Heart left ventricle (tissue), 16 donors: ENCODE data around the gene KCNQ1. TPM values are rescaled to one million over a fixed set of nuclear protein-coding genes. Genes with fewer than 3 reads are reported as not detected.

Experiments used
- ATAC-seq, 4 donors: fragments of 200-7000 bp; cut with Tn5 transposase; one replicate each; pipeline ENCODE4 v1.9.1; 2020 to 2022; ENCODE audit warnings: moderate library complexity in 4 of 4, mild to moderate bottlenecking in 3 of 4, moderate number of reproducible peaks in 1 of 4
- DNase-seq, 5 donors: peaks; one replicate each; pipeline ENCODE4 v3.0.0-alpha.2; 2020
- H3K27ac ChIP-seq, 12 donors: fragments of 200-600 bp; sonication (generic) in 4 of 12; one replicate each; pipeline versions ENCODE4 v1.5.0 to v1.8.0; 2016 to 2022; ENCODE audit warnings: mild to moderate bottlenecking in 2 of 12
- H3K27me3 ChIP-seq, 9 donors: fragments of 200-600 bp; sonication (generic) in 2 of 9; one replicate each; pipeline versions ENCODE4 v1.5.1 to v1.8.0; 2016 to 2022; ENCODE audit warnings: mild to moderate bottlenecking in 3 of 9
- H3K36me3 ChIP-seq, 9 donors: fragments of 200-600 bp; sonication (generic) in 2 of 9; one replicate each; pipeline versions ENCODE4 v1.5.0 to v1.8.0; 2018 to 2022; ENCODE audit warnings: mild to moderate bottlenecking in 2 of 9
- H3K4me1 ChIP-seq, 12 donors: fragments of 200-600 bp; sonication (generic) in 4 of 12; one replicate each; pipeline versions ENCODE4 v1.5.0 to v1.8.0; 2016 to 2022; ENCODE audit warnings: mild to moderate bottlenecking in 3 of 12
- H3K4me3 ChIP-seq, 12 donors: fragments of 200-600 bp; sonication (generic) in 4 of 12; one replicate each; pipeline versions ENCODE4 v1.5.0 to v1.8.0; 2017 to 2022; ENCODE audit warnings: mild to moderate bottlenecking in 9 of 12, moderate library complexity in 4 of 12
- H3K9me3 ChIP-seq, 12 donors: fragments of 200-600 bp; sonication (generic) in 4 of 12; one replicate each; pipeline versions ENCODE4 v1.5.0 to v1.8.0; 2016 to 2022; ENCODE audit warnings: mild to moderate bottlenecking in 1 of 12
- CTCF ChIP-seq, 12 donors: fragments of 200-600 bp; sonication (generic) in 4 of 12; IDR thresholded peaks; one replicate each; pipeline versions ENCODE4 v1.5.0 to v1.8.0; 2018 to 2022; ENCODE audit warnings: antibody characterized with exemption in 12 of 12, mild to moderate bottlenecking in 5 of 12
- POLR2A ChIP-seq, 2 donors: fragments of 450-650 bp; IDR thresholded peaks; one replicate each; pipeline ENCODE4 v1.6.1; 2017; ENCODE audit warnings: antibody characterized with exemption in 2 of 2, mild to moderate bottlenecking in 2 of 2, moderate library complexity in 2 of 2
- WGBS, 4 donors: extraction: QIAGEN DNeasy Blood & Tissue Kit in 2 of 4; methylation state at CpG; one replicate each; pipeline versions ENCODE4 v1.1.5 to v1.1.7; 2013 to 2018; 5-methylcytosine and 5-hydroxymethylcytosine counted together
- intact Hi-C, 10 donors: fragments of 100-400 bp; cut with DNase I; formaldehyde crosslinking; loops; one replicate each; pipeline versions ENCODE4 v1.11.1 to v1.14.2; 2022
- polyA plus RNA-seq, 2 donors: library from polyadenylated mRNA; stranded (reverse); fragments of 200-250 nt; gene quantifications; one replicate each; pipeline ENCODE4 v1.2.3, GENCODE V29; 2013
- total RNA-seq, 9 donors: library from RNA; depleted of rRNA in 2 of 9; stranded (reverse); fragments of >200 nt in 2 of 9; fragmentation: NEBNext Ultra II Directional in 3 of 9; extraction: Animal tissue kit (Norgen Biotek cat#: 25700) in 3 of 9; gene quantifications; one replicate each; pipeline versions ENCODE4 v1.1.0 to v1.2.4, GENCODE V29; 2016 to 2023
- donor health status: ischemic (EF 13 %, LVEDD 7.1; RV severe dilation, severe dysfunction).
- donor health status: healthy with polysubstance abuse.
- donor health status: DM: no; HTN: yes; CAD: no.
- donor health status: DM: no; HTN: no; CAD: no.
- donor health status: ischemic (EF 25% LVEDD 6.9; RV normal size, moderate dysfunction).
- donor health status: ischemic (EF 25% LVEDD 5.7; RV mildly dilated, moderate dysfunction).
- donor health status: healthy.
- donor health status: DM: yes; HTN: yes; CAD: no.
- donor health status: ischemic (EF 35%, LVEDD 5.7; RV mildly dilated, moderate dysfunction).
- donor health status: nonischemic (EF 11% LVEDD 7.7; RV severe dilation, severe dysfunction).
- donor health status: DM: yes; HTN: yes; CAD: no.
- donor health status: PGD.
- donor health status: ischemic (EF 29% LVEDD 5.4; RV normal size, mild dysfunction).
- donor health status: nonischemic (EF 23%, LVEDD 6.1; RV moderate dilation, normal function).

KCNQ1 gene
- total and polyA plus RNA-seq, 11 donors, result 18.6 to 42.4 (median 31.4) TPM

- intact Hi-C loops, result no loop called here
- WGBS, 4 donors, result 92 to 97% (median 95%) methylated on average over 1 of the region's 1 CpG
- peaks cover 0 to 100% (median 75%) of the 10 kb centered on the region in 12 donors for H3K9me3 ChIP-seq
- ATAC-seq (no peak), DNase-seq (no peak)
- H3K27me3 ChIP-seq, result no peaks in the 10 kb centered on the region
- H3K36me3 ChIP-seq, result peaks cover 0 to 14% (median 0%) of the 10 kb centered on the region in 9 donors
- H3K4me1 ChIP-seq, result no peaks in the 10 kb centered on the region
- no peak overlapping the region for H3K4me3 ChIP-seq
- TF ChIP-seq POLR2A (IDR thresholded peaks at IDR 0.05) (no peak), CTCF (IDR thresholded peaks at IDR 0.05) (no peak)
- H3K27ac ChIP-seq, result no peak overlapping the region
These were observed 202.4 kb downstream of the KCNQ1 start for GRCh38 chr11:2647167-2647566.

GRCh38 chr11:2647953-2648352, 203.1 kb downstream of the KCNQ1 start:
- intact Hi-C loops, result no loop called here
- H3K27me3 ChIP-seq, result no peaks in the 10 kb centered on the region
- no peak overlapping the region for H3K27ac ChIP-seq
- peaks cover 0 to 14% (median 0%) of the 10 kb centered on the region in 9 donors for H3K36me3 ChIP-seq
- TF ChIP-seq CTCF (IDR thresholded peaks at IDR 0.05), result no peak
- no peak for TF ChIP-seq POLR2A (IDR thresholded peaks at IDR 0.05)
- ATAC-seq (no peak), DNase-seq (no peak)
- H3K4me3 ChIP-seq, result no peak overlapping the region
- peaks cover 0 to 5% (median 0%) of the 10 kb centered on the region in 12 donors for H3K4me1 ChIP-seq
- WGBS, 4 donors, result 95 to 99% (median 97%) methylated on average over 6 of the region's 6 CpGs
- H3K9me3 ChIP-seq, result peaks cover 0 to 100% (median 70%) of the 10 kb centered on the region in 12 donors

- Histone ChIP-seq H3K27ac (no peak overlapping the region), H3K4me1 (peaks cover 0 to 16% (median 0%) of the 10 kb centered on the region in 12 donors), H3K36me3 (peaks cover 0 to 9% (median 0%) of the 10 kb centered on the region in 9 donors), H3K27me3 (no peaks in the 10 kb centered on the region), H3K9me3 (peaks cover 0 to 97% (median 55%) of the 10 kb centered on the region in 12 donors), H3K4me3 (no peak overlapping the region)
- intact Hi-C loops, result no loop called here
- TF ChIP-seq CTCF (IDR thresholded peaks at IDR 0.05) (no peak), POLR2A (IDR thresholded peaks at IDR 0.05) (no peak)
- no peak for ATAC-seq
- no peak for DNase-seq
These were observed 204.6 kb downstream of the KCNQ1 start for GRCh38 chr11:2649400-2649799.

- ATAC-seq, result no peak
- peaks cover 0 to 16% (median 0%) of the 10 kb centered on the region in 12 donors for H3K4me1 ChIP-seq
- DNase-seq, result no peak
- no peak overlapping the region for H3K4me3 ChIP-seq
- no peaks in the 10 kb centered on the region for H3K27me3 ChIP-seq
- intact Hi-C loops, result loop anchor here in 1 of 10 donors (5.0 kb wide), 1 partner anchor 48 kb away; no protein-coding TSS in a partner anchor
- 95 to 99% (median 98%) methylated on average over 2 of the region's 2 CpGs for whole genome bisulfite sequencing, 4 donors
- peaks cover 0 to 9% (median 0%) of the 10 kb centered on the region in 9 donors for H3K36me3 ChIP-seq
- no peak for TF ChIP-seq CTCF (IDR thresholded peaks at IDR 0.05)
- no peak for TF ChIP-seq POLR2A (IDR thresholded peaks at IDR 0.05)
- H3K9me3 ChIP-seq, result peaks cover 0 to 97% (median 51%) of the 10 kb centered on the region in 12 donors
- H3K27ac ChIP-seq, result no peak overlapping the region
These were observed 205.0 kb downstream of the KCNQ1 start for GRCh38 chr11:2649848-2650247.
